ENCODE measurements around the gene ZNF354C.

ZNF354C gene

GRCh38 chr5:179113945-179114641 is 53.9 kb downstream of the ZNF354C start:
- DNase-seq (ENCODE audit: low read depth in 2 of 3, low spot score in 2 of 3): no peak

GRCh38 chr5:179114756-179115155 is 54.6 kb downstream of the ZNF354C start:
- no peak for DNase-seq (ENCODE audit: low read depth in 2 of 3, low spot score in 2 of 3)

- no peak for DNase-seq (ENCODE audit: low read depth in 2 of 3, low spot score in 2 of 3)
Measured at GRCh38 chr5:179115307-179115706, 55.1 kb downstream of the ZNF354C start.

GRCh38 chr5:179115845-179116524 is 55.8 kb downstream of the ZNF354C start:
- DNase-seq (ENCODE audit: low read depth in 2 of 3, low spot score in 2 of 3): no peak

GRCh38 chr5:179118338-179118737 is 58.2 kb downstream of the ZNF354C start:
- no peak for DNase-seq (ENCODE audit: low read depth in 2 of 3, low spot score in 2 of 3)

GRCh38 chr5:179118756-179119414 is 58.7 kb downstream of the ZNF354C start:
- no peak for DNase-seq (ENCODE audit: low read depth in 2 of 3, low spot score in 2 of 3)

- no peak for DNase-seq (ENCODE audit: low read depth in 2 of 3, low spot score in 2 of 3)
Measured at GRCh38 chr5:179119415-179120170, 59.4 kb downstream of the ZNF354C start.

- DNase-seq (ENCODE audit: low read depth in 2 of 3, low spot score in 2 of 3): no peak
Measured at GRCh38 chr5:179120421-179120861, 60.3 kb downstream of the ZNF354C start.

GRCh38 chr5:179120951-179121666 is 60.9 kb downstream of the ZNF354C start:
- no peak for DNase-seq (ENCODE audit: low read depth in 2 of 3, low spot score in 2 of 3)

GRCh38 chr5:179121667-179122111 is 61.5 kb downstream of the ZNF354C start:
- DNase-seq (ENCODE audit: low read depth in 2 of 3, low spot score in 2 of 3): no peak

GRCh38 chr5:179122411-179123108 is 62.4 kb downstream of the ZNF354C start:
- no peak for DNase-seq (ENCODE audit: low read depth in 2 of 3, low spot score in 2 of 3)

- DNase-seq (ENCODE audit: low read depth in 2 of 3, low spot score in 2 of 3): no peak
Measured at GRCh38 chr5:179123109-179123426, 62.9 kb downstream of the ZNF354C start.

- no peak for DNase-seq (ENCODE audit: low read depth in 2 of 3, low spot score in 2 of 3)
Measured at GRCh38 chr5:179123491-179124272, 63.5 kb downstream of the ZNF354C start.

GRCh38 chr5:179124273-179124852 is 64.2 kb downstream of the ZNF354C start:
- DNase-seq (ENCODE audit: low read depth in 2 of 3, low spot score in 2 of 3): no peak

GRCh38 chr5:179124853-179125788 is 64.9 kb downstream of the ZNF354C start:
- no peak for DNase-seq (ENCODE audit: low read depth in 2 of 3, low spot score in 2 of 3)

GRCh38 chr5:179125789-179126505 is 65.8 kb downstream of the ZNF354C start:
- no peak for DNase-seq (ENCODE audit: low read depth in 2 of 3, low spot score in 2 of 3)

GRCh38 chr5:179126506-179126991 is 66.4 kb downstream of the ZNF354C start:
- DNase-seq (ENCODE audit: low read depth in 2 of 3, low spot score in 2 of 3): no peak

Measured in activated CD8-positive, alpha-beta memory T cell treated with anti-CD3 and anti-CD28 coated beads for 48 hours (primary cell).